H1 (cell line): Measurements from ENCODE around the gene PTPMT1. TPM values are rescaled to one million over a fixed set of nuclear protein-coding genes. Genes with fewer than 3 reads are reported as not detected.

Experiments
- CTCF ChIA-PET: fragments of 300-600 bp; sonication (Branson Sonifier 250); formaldehyde crosslinking; loops from one replicate; lab custom pipeline; 2021; ENCODE audit not compliant: partially characterized antibody; lab: Charles Lee
- POLR2A ChIA-PET: fragments of 300-600 bp; sonication (Branson Sonifier 250); formaldehyde crosslinking; loops from one replicate; lab custom pipeline; 2021; ENCODE audit warnings: inconsistent platforms; ENCODE audit not compliant: partially characterized antibody; lab: Charles Lee
- DNase-seq, 2 experiments: peaks; one replicate each; pipeline versions ENCODE4 v3.0.0 to v3.0.0-alpha.2; 2010 to 2022; ENCODE audit warnings: low spot score in 2 of 2, low read depth in 1 of 2, mixed read lengths in 1 of 2
- FAIRE-seq: peaks from 2 replicates; lab custom pipeline; 2011; peaks lifted over from hg19 to GRCh38; lab: Jason Lieb, UNC
- H2AFZ ChIP-seq: 2 replicates; pipeline ENCODE4 v1.8.1; 2012; ENCODE audit warnings: low read length, inconsistent platforms
- H2AK5ac ChIP-seq: 2 replicates; pipeline ENCODE4 v1.6.1; 2013; ENCODE audit warnings: low read depth, low read length
- H2BK120ac ChIP-seq: replicated peaks from 2 replicates; pipeline ENCODE3; 2013; ENCODE audit warnings: low read depth, low read length, inconsistent platforms
- H2BK12ac ChIP-seq: 2 replicates; pipeline ENCODE4 v1.6.1; 2013; ENCODE audit warnings: low read depth, low read length
- H2BK15ac ChIP-seq: 2 replicates; pipeline ENCODE4 v1.6.1; 2013; ENCODE audit warnings: low read length
- H2BK20ac ChIP-seq: 2 replicates; pipeline ENCODE4 v1.6.1; 2013; ENCODE audit warnings: low read length
- H2BK5ac ChIP-seq: 2 replicates; pipeline ENCODE4 v1.6.1; 2013; ENCODE audit warnings: low read depth, low read length
- H3K14ac ChIP-seq: 2 replicates; pipeline ENCODE4 v1.6.1; 2013; ENCODE audit warnings: inconsistent platforms; ENCODE audit not compliant: insufficient read length
- H3K18ac ChIP-seq: 2 replicates; pipeline ENCODE4 v1.6.1; 2013; ENCODE audit warnings: low read length; ENCODE audit errors: extremely low read depth
- H3K23ac ChIP-seq: 2 replicates; pipeline ENCODE4 v1.6.1; 2013; ENCODE audit warnings: inconsistent platforms; ENCODE audit not compliant: insufficient read length
- H3K23me2 ChIP-seq: 2 replicates; pipeline ENCODE4 v1.6.1; 2013; ENCODE audit warnings: low read depth, low read length
- H3K27ac ChIP-seq: 2 replicates; pipeline ENCODE4 v1.6.1; 2011; ENCODE audit warnings: low read depth, low read length, inconsistent platforms
- H3K27me3 ChIP-seq, 4 experiments: replicated peaks in 1 of 4; 1 replicate in 1 of 4; 2 replicates in 3 of 4; pipeline versions ENCODE4 v1.6.1 to v1.8.1; 2011 to 2013; ENCODE audit warnings: low read length in 3 of 4, mild to moderate bottlenecking in 3 of 4, inconsistent platforms in 2 of 4, mixed read lengths in 2 of 4, moderate library complexity in 1 of 4; ENCODE audit not compliant: control insufficient read depth in 3 of 4, insufficient read depth in 3 of 4; ENCODE audit errors: extremely low read depth in 1 of 4
- H3K36me3 ChIP-seq, 4 experiments: 2 replicates each; pipeline versions ENCODE4 v1.6.1 to v1.8.1; 2011 to 2013; ENCODE audit warnings: mild to moderate bottlenecking in 4 of 4, low read length in 3 of 4, moderate library complexity in 2 of 4, control low read depth in 1 of 4, inconsistent platforms in 1 of 4; ENCODE audit not compliant: insufficient read depth in 4 of 4, control insufficient read depth in 2 of 4
- H3K4ac ChIP-seq: replicated peaks from 2 replicates; pipeline ENCODE3; 2013; ENCODE audit warnings: low read length, low read depth, mixed read lengths, inconsistent platforms; ENCODE audit not compliant: insufficient read length
- H3K4me1 ChIP-seq, 4 experiments: replicated peaks in 1 of 4; 1 replicate in 1 of 4; 2 replicates in 3 of 4; pipeline versions ENCODE4 v1.6.1 to v1.8.1; 2011 to 2013; ENCODE audit warnings: low read length in 3 of 4, inconsistent platforms in 2 of 4, mixed read lengths in 1 of 4; ENCODE audit not compliant: insufficient read depth in 4 of 4, control insufficient read depth in 3 of 4
- H3K4me2 ChIP-seq, 2 experiments: 2 replicates each; pipeline versions ENCODE4 v1.6.1 to v1.8.1; 2011 to 2013; ENCODE audit warnings: low read depth in 2 of 2, low read length in 2 of 2, control low read depth in 1 of 2, inconsistent platforms in 1 of 2, mild to moderate bottlenecking in 1 of 2; ENCODE audit not compliant: insufficient read depth in 1 of 2
- H3K4me3 ChIP-seq, 4 experiments: fragments of 200-600, 300-600 bp in 1 of 4; sonication (generic), shearing (Covaris generic), sonication (Bioruptor Twin) in 1 of 4; 2 replicates each; pipeline versions ENCODE4 v1.5.1 to v1.8.1; 2011 to 2016; ENCODE audit warnings: low read length in 4 of 4, low read depth in 3 of 4, control low read depth in 2 of 4, inconsistent platforms in 2 of 4, mild to moderate bottlenecking in 2 of 4, mixed read lengths in 1 of 4, moderate library complexity in 1 of 4; ENCODE audit not compliant: insufficient read depth in 2 of 4; ENCODE audit errors: extremely low read depth in 1 of 4
- H3K56ac ChIP-seq: replicated peaks from 2 replicates; pipeline ENCODE3; 2013; ENCODE audit warnings: low read depth, mild to moderate bottlenecking, mixed read lengths, low read length, inconsistent platforms; ENCODE audit not compliant: insufficient read length
- H3K79me1 ChIP-seq: 2 replicates; pipeline ENCODE4 v1.6.1; 2013; ENCODE audit warnings: low read depth, low read length, control low read depth
- H3K79me2 ChIP-seq, 2 experiments: 2 replicates each; pipeline versions ENCODE4 v1.6.1 to v1.8.1; 2012 to 2013; ENCODE audit warnings: low read length in 2 of 2, mild to moderate bottlenecking in 2 of 2, inconsistent platforms in 1 of 2; ENCODE audit not compliant: insufficient read depth in 2 of 2, control insufficient read depth in 1 of 2
- H3K9ac ChIP-seq, 4 experiments: replicated peaks in 1 of 4; 1 replicate in 1 of 4; 2 replicates in 3 of 4; pipeline versions ENCODE4 v1.6.1 to v1.8.1; 2011 to 2013; ENCODE audit warnings: low read depth in 3 of 4, low read length in 3 of 4, control low read depth in 2 of 4, mild to moderate bottlenecking in 2 of 4, moderate library complexity in 2 of 4, inconsistent platforms in 1 of 4; ENCODE audit errors: extremely low read depth in 1 of 4
- H3K9me3 ChIP-seq, 2 experiments: 2 replicates each; pipeline versions ENCODE4 v1.6.1 to v1.8.1; 2012 to 2013; ENCODE audit warnings: mild to moderate bottlenecking in 2 of 2, moderate library complexity in 2 of 2, control low read depth in 1 of 2, inconsistent platforms in 1 of 2, low read depth in 1 of 2, low read length in 1 of 2, mixed read lengths in 1 of 2; ENCODE audit not compliant: insufficient read depth in 2 of 2
- H4K20me1 ChIP-seq, 2 experiments: replicated peaks in 1 of 2; 2 replicates each; pipeline versions ENCODE3 to v1.8.1; 2011 to 2013; ENCODE audit warnings: inconsistent platforms in 2 of 2, low read length in 2 of 2, mild to moderate bottlenecking in 1 of 2; ENCODE audit not compliant: insufficient read depth in 2 of 2, control insufficient read depth in 1 of 2
- H4K5ac ChIP-seq: 2 replicates; pipeline ENCODE4 v1.6.1; 2013; ENCODE audit warnings: low read length, low read depth, mixed read lengths, inconsistent platforms; ENCODE audit not compliant: insufficient read length
- H4K8ac ChIP-seq: 2 replicates; pipeline ENCODE4 v1.8.0; 2013; ENCODE audit warnings: mild to moderate bottlenecking, moderate library complexity, low read length, inconsistent platforms; ENCODE audit not compliant: insufficient read depth; ENCODE audit errors: extremely low read depth
- H4K91ac ChIP-seq: replicated peaks from 2 replicates; pipeline ENCODE3; 2013; ENCODE audit warnings: low read length, mixed read lengths, inconsistent platforms; ENCODE audit not compliant: insufficient read length
- CBX8 ChIP-seq: fragments of 300-800, 300-1000 bp; sonication (generic); IDR thresholded peaks from 2 replicates; pipeline ENCODE4 v1.7.1; 2016; ENCODE audit warnings: low read depth, low read length, borderline replicate concordance
- CHD1 ChIP-seq: IDR thresholded peaks from 2 replicates; pipeline ENCODE4 v1.6.1; 2012; ENCODE audit warnings: low read depth, low read length, improper control_type of control experiment
- GTF2F1 ChIP-seq: IDR thresholded peaks from 2 replicates; pipeline ENCODE4 v1.6.1; 2012; ENCODE audit warnings: low read depth, low read length, improper control_type of control experiment, borderline replicate concordance
- HDAC2 ChIP-seq, 2 experiments: fragments of 300-600 bp in 1 of 2; sonication (generic) in 1 of 2; IDR thresholded peaks; 2 replicates each; pipeline ENCODE4 v1.6.1; 2011 to 2012; ENCODE audit warnings: low read depth in 2 of 2, low read length in 2 of 2, mild to moderate bottlenecking in 2 of 2, moderate library complexity in 2 of 2, borderline replicate concordance in 1 of 2, inconsistent platforms in 1 of 2
- NRF1 ChIP-seq: IDR thresholded peaks from 2 replicates; pipeline ENCODE4 v1.6.1; 2011; ENCODE audit warnings: mild to moderate bottlenecking, low read depth, low read length, improper control_type of control experiment
- RFX5 ChIP-seq: IDR thresholded peaks from 2 replicates; pipeline ENCODE4 v1.6.1; 2011; ENCODE audit warnings: low read depth, low read length, improper control_type of control experiment, borderline replicate concordance
- RXRA ChIP-seq: IDR thresholded peaks from 2 replicates; pipeline ENCODE4 v1.6.1; 2011; ENCODE audit warnings: low read depth, mild to moderate bottlenecking, low read length, moderate library complexity; ENCODE audit not compliant: insufficient read depth
- SUZ12 ChIP-seq: fragments of 200-600 bp; sonication (generic); IDR thresholded peaks from 2 replicates; pipeline ENCODE4 v1.6.1; 2012; ENCODE audit warnings: mild to moderate bottlenecking, inconsistent platforms, low read length, moderate library complexity, mixed read lengths
- TAF1 ChIP-seq: IDR thresholded peaks from 2 replicates; pipeline ENCODE4 v1.6.1; 2011; ENCODE audit warnings: mild to moderate bottlenecking, low read depth, low read length
- WGBS, 2 experiments: shearing (Covaris generic) in 1 of 2; methylation state at CpG; one replicate each; pipeline versions ENCODE4 v1.1.6 to v1.1.7; 2013 to 2015; ENCODE audit warnings: low lambda C conversion rate in 2 of 2, mixed read lengths in 2 of 2, inconsistent platforms in 1 of 2, low coverage in 1 of 2, missing lambda C conversion rate in 1 of 2; ENCODE audit not compliant: insufficient replicate concordance in 2 of 2, insufficient coverage in 1 of 2, insufficient read length in 1 of 2; ENCODE audit errors: extremely low coverage in 1 of 2, missing lambda C conversion rate in 1 of 2; 5-methylcytosine and 5-hydroxymethylcytosine counted together
- polyA plus RNA-seq, 7 experiments: library from polyadenylated mRNA; depleted of rRNA in 3 of 7; stranded (reverse) in 5 of 7; unstranded in 2 of 7; fragments of >200 nt in 5 of 7; fragments of 200-250 nt in 2 of 7; gene quantifications; 1 replicate in 5 of 7; 2 replicates in 1 of 7; 4 replicates in 1 of 7; pipeline versions ENCODE4 v1.2.1 to v1.2.3, GENCODE V29; 2011 to 2013; ENCODE audit warnings: missing spikeins in 2 of 7, mixed read lengths in 2 of 7
- total RNA-seq: library from RNA; stranded (reverse); fragmentation: NEBNext Ultra II Directional; extraction: Animal tissue kit (Norgen Biotek cat#: 25700); gene quantifications from 2 replicates; pipeline ENCODE4 v1.2.1, GENCODE V29; 2021

PTPMT1 gene
- total and polyA plus RNA-seq, 2 of the 8 experiments (the other 6 are each of a cell fraction or from before 2014, with no cell fraction given): 44.8 to 105 TPM

DNA sequence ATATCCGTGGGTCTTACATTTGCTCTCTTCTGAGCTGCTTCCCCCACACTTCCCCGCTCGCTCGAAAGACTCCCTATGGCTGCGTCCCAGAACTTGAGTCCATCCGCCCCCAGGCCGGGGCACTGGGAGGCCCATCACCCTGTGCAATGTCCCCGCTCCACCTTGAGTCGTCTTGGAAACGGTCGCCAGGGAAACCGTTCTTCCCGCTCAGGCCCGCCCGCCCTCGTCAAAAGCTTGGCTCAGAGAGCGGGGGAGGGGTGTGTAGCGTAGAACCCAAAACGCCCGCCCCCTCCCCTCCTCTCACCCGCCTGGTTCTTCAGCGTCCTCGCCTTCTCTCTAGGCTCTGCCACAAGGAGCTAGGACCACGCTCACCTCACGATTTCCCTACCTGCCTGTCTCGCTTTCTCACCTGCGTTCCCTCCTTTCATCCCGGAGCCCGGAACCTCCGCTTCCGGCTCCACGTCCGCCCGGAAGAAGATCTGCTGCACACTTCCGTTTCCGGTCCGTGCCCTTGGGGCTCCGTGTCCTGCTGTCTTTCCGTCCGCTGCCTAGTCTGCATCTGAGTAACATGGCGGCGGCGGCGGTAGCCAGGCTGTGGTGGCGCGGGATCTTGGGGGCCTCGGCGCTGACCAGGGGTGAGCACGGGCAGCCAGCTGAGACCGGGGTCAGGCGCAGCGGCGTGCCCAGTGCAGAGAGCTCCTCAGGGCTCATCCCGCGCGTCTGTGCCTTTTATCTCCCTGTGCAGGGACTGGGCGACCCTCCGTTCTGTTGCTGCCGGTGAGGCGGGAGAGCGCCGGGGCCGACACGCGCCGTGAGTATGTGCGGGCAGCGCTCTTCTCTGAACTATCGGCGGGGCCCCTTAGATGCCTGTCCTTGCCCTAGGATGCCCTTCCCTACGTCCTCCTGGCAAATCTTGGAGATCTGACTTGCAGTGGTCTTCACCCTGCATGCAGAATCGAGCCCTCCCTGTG, 13.4 kb downstream of the PTPMT1 start, which contains the start of the genes KBTBD4 and NDUFS3:
Gene KBTBD4 (minus strand): TSS at position 447 of the 971 bp plus-strand sequence. CDS start 19 bp downstream, at position 428.
Gene NDUFS3 (plus strand): TSS at position 551 of the 971 bp plus-strand sequence. CDS start 18 bp downstream, at position 569.
- no peaks in the 10 kb centered on the region; the same call in 1 of the 2 replicates for H3K79me1 ChIP-seq
- H3K18ac ChIP-seq: peak within 1 kb of the TSS; percentile 100; the same call in 1 of the 2 replicates
- FAIRE-seq (no peak), DNase-seq (peak; percentile 62 to 96)
- POLR2A ChIA-PET: interaction anchor here (0.6 to 6.2 kb wide), 17 partner anchors 9 to 1655 kb away, joined by 3 to 83 read pairs (median 4); partner anchors contain the start of genes AGBL2, C1QTNF4, CELF1 and NUP160
- H3K14ac ChIP-seq: no peak within 1 kb of the TSS
- peaks cover 21 to 37% (median 31%) of the 10 kb centered on the region in 4 experiments for H3K36me3 ChIP-seq
- H3K4me1 ChIP-seq: peaks cover 0 to 5% (median 2%) of the 10 kb centered on the region in 4 experiments; a peak in 2 of 7 replicates
- peak within 1 kb of the TSS; percentile 83 to 93 (median 90) for H3K4me3 ChIP-seq
- H3K9ac ChIP-seq: peak within 1 kb of the TSS; percentile 95 to 99 (median 97)
- peak within 1 kb of the TSS; percentile 97 for H3K27ac ChIP-seq
- peaks cover 2 to 3% of the 10 kb centered on the region in 2 experiments for H4K20me1 ChIP-seq
- no peaks in the 10 kb centered on the region for H3K9me3 ChIP-seq
- H2BK12ac ChIP-seq: peak within 1 kb of the TSS; percentile 99; the same call in 1 of the 2 replicates
- CTCF ChIA-PET: interaction anchor here (0.6 to 2.0 kb wide), 9 partner anchors 8 to 444 kb away, joined by 3 to 7 read pairs (median 3); partner anchors contain the start of genes C1QTNF4 and FAM180B
- H2BK20ac ChIP-seq: no peak within 1 kb of the TSS; the same call in 1 of the 2 replicates
- peak within 1 kb of the TSS; percentile 92 for H4K91ac ChIP-seq
- H2BK15ac ChIP-seq: peak within 1 kb of the TSS; percentile 97; the same call in 1 of the 2 replicates
- peak within 1 kb of the TSS; percentile 99 for H4K5ac ChIP-seq
- no peak within 1 kb of the TSS for H3K4ac ChIP-seq
- H3K56ac ChIP-seq: peak within 1 kb of the TSS; percentile 77
- peak within 1 kb of the TSS; percentile 70 to 85 for H3K4me2 ChIP-seq
- H4K8ac ChIP-seq: peak within 1 kb of the TSS; percentile 99
- no peaks in the 10 kb centered on the region for H3K27me3 ChIP-seq
- 3% methylated on average over 53 of the region's 72 CpGs; no CpG with 5 or more reads in 1 of the 2 experiments for whole genome bisulfite sequencing, 2 experiments
- H3K23me2 ChIP-seq: peaks cover 4% of the 10 kb centered on the region; the same call in 1 of the 2 replicates
- peak within 1 kb of the TSS; percentile 94; the same call in 1 of the 2 replicates for H2AFZ ChIP-seq
- H2BK5ac ChIP-seq: peak within 1 kb of the TSS; percentile 99
- H3K23ac ChIP-seq: no peak within 1 kb of the TSS
- H2BK120ac ChIP-seq: no peak within 1 kb of the TSS
- H3K79me2 ChIP-seq: peaks cover 0 to 30% of the 10 kb centered on the region in 2 experiments; a peak in 3 of 4 replicates
- H2AK5ac ChIP-seq: no peak within 1 kb of the TSS
- no peak for TF ChIP-seq CBX8
- 0 out of 2 replicates have a peak, but pooled peaks have one; percentile 44 for TF ChIP-seq CHD1
- peak in 1 of 2 experiments; percentile 94; a peak in 1 of 4 replicates for TF ChIP-seq HDAC2 (IDR thresholded peaks at IDR 0.05; ENCODE audit: borderline replicate concordance in 1 of 2, low read depth in 2 of 2, low read length in 2 of 2)
- no peak for TF ChIP-seq RXRA
- no peak for TF ChIP-seq RFX5
- TF ChIP-seq SUZ12: no peak
- no peak for TF ChIP-seq NRF1
- peak; percentile 99 for TF ChIP-seq TAF1
- TF ChIP-seq GTF2F1: peak; percentile 92
